HepG2 (cell line): ENCODE measurements around the gene IFNK. TPM values are rescaled to one million over a fixed set of nuclear protein-coding genes. Genes with fewer than 3 reads are reported as not detected.

ENCODE experiments used
- BRF2 ChIP-seq: sonication (generic); formaldehyde crosslinking; IDR thresholded peaks from 2 replicates; pipeline ENCODE4 v1.8.1; 2022; ENCODE audit warnings: mild to moderate bottlenecking, missing genetic modification reagents
- CEBPG ChIP-seq: IDR thresholded peaks from 2 replicates; pipeline ENCODE4 v1.6.1; 2016
- CREM ChIP-seq, 2 experiments: sonication (generic) in 1 of 2; formaldehyde crosslinking in 1 of 2; IDR thresholded peaks; 2 replicates each; pipeline versions ENCODE4 v1.4.0 to v1.6.1; 2016 to 2020; ENCODE audit warnings: antibody characterized with exemption in 1 of 2, mild to moderate bottlenecking in 1 of 2, missing genetic modification reagents in 1 of 2
- CSRNP1 ChIP-seq: sonication (generic); formaldehyde crosslinking; IDR thresholded peaks from 2 replicates; pipeline ENCODE4 v1.8.1; 2023; ENCODE audit warnings: mild to moderate bottlenecking, missing genetic modification reagents
- HNF4G ChIP-seq, 2 experiments: sonication (generic) in 1 of 2; formaldehyde crosslinking in 1 of 2; IDR thresholded peaks; 2 replicates each; pipeline versions ENCODE4 v1.4.0 to v1.6.1; 2011 to 2020; ENCODE audit warnings: borderline replicate concordance in 2 of 2, low read depth in 2 of 2, mild to moderate bottlenecking in 2 of 2, low read length in 1 of 2, missing genetic modification reagents in 1 of 2, moderate library complexity in 1 of 2
- JUNB ChIP-seq: sonication (generic); formaldehyde crosslinking; IDR thresholded peaks from 2 replicates; pipeline ENCODE4 v1.8.0; 2022; ENCODE audit warnings: missing genetic modification reagents, mild to moderate bottlenecking, borderline replicate concordance
- KDM5A ChIP-seq: fragments of 200-600 bp; sonication (generic); IDR thresholded peaks from 2 replicates; pipeline ENCODE4 v1.7.0; 2018; ENCODE audit warnings: antibody characterized with exemption, mild to moderate bottlenecking, low read length, borderline replicate concordance
- LBX2 ChIP-seq: sonication (generic); formaldehyde crosslinking; IDR thresholded peaks from 2 replicates; pipeline ENCODE4 v1.5.0; 2020; ENCODE audit warnings: missing genetic modification reagents, mild to moderate bottlenecking, borderline replicate concordance
- MTERF4 ChIP-seq: sonication (generic); formaldehyde crosslinking; IDR thresholded peaks from 2 replicates; pipeline ENCODE4 v1.8.0; 2023; ENCODE audit warnings: mild to moderate bottlenecking, missing genetic modification reagents
- PAXIP1 ChIP-seq: sonication (generic); formaldehyde crosslinking; conservative IDR thresholded peaks from 2 replicates; pipeline ENCODE4 v1.4.0; 2020; ENCODE audit warnings: mild to moderate bottlenecking, missing genetic modification reagents, moderate library complexity
- RAD21 ChIP-seq: fragments of 450-650 bp; formaldehyde crosslinking; IDR thresholded peaks from 2 replicates; pipeline ENCODE4 v1.5.0; 2020; ENCODE audit warnings: mild to moderate bottlenecking
- ZFP1 ChIP-seq: IDR thresholded peaks from 2 replicates; pipeline ENCODE4 v1.6.1; 2016
- ZNF343 ChIP-seq: sonication (generic); formaldehyde crosslinking; IDR thresholded peaks from 2 replicates; pipeline ENCODE4 v1.4.0; 2020; ENCODE audit warnings: mild to moderate bottlenecking, missing genetic modification reagents
- ZNF646 ChIP-seq: sonication (generic); formaldehyde crosslinking; IDR thresholded peaks from 2 replicates; pipeline ENCODE4 v1.9.0; 2021; ENCODE audit warnings: mild to moderate bottlenecking, missing genetic modification reagents
- polyA plus RNA-seq, 8 experiments: library from polyadenylated mRNA; depleted of rRNA in 3 of 8; stranded (reverse) in 7 of 8; unstranded in 1 of 8; fragments of >200 nt; fragmentation: Illumina TruSeq in 4 of 8; extraction: Trizol in 4 of 8; gene quantifications; 2 replicates each; pipeline versions ENCODE4 v1.2.1 to v1.2.3, GENCODE V29; 2011 to 2016; ENCODE audit warnings: low read depth in 4 of 8, missing spikeins in 1 of 8, mixed read lengths in 1 of 8; ENCODE audit not compliant: insufficient read depth in 1 of 8
- total RNA-seq, 5 experiments: library from RNA; depleted of rRNA; stranded (reverse); fragments of >200 nt; fragmentation: Illumina TruSeq; extraction: Trizol; gene quantifications; 2 replicates each; pipeline ENCODE4 v1.2.3, GENCODE V29; 2016; ENCODE audit warnings: low read depth in 1 of 5

IFNK gene
- total and polyA plus RNA-seq, 2 of the 13 experiments (the other 11 are each of a cell fraction or from before 2014, with no cell fraction given): not detected

- TF ChIP-seq ZNF646 (CRISPR knock-in tag): no peak
- TF ChIP-seq JUNB (CRISPR knock-in tag): peak; percentile 66; the same call in 1 of the 2 replicates
- no peak for TF ChIP-seq KDM5A
- no peak for TF ChIP-seq ZNF343 (CRISPR knock-in tag)
- TF ChIP-seq HNF4G (IDR thresholded peaks at IDR 0.05; ENCODE audit: borderline replicate concordance, low read depth, low read length): no peak
- TF ChIP-seq HNF4G (CRISPR knock-in tag; IDR thresholded peaks at IDR 0.05; ENCODE audit: borderline replicate concordance, low read depth): no peak
- no peak for TF ChIP-seq MTERF4 (CRISPR knock-in tag)
- TF ChIP-seq CREM (IDR thresholded peaks at IDR 0.05): 0 out of 2 replicates have a peak, but pooled peaks have one; percentile 27
- no peak for TF ChIP-seq CREM (CRISPR knock-in tag; IDR thresholded peaks at IDR 0.05)
- TF ChIP-seq ZFP1: no peak
- TF ChIP-seq PAXIP1 (CRISPR knock-in tag): no peak
- TF ChIP-seq RAD21: no peak
- no peak for TF ChIP-seq LBX2 (CRISPR knock-in tag)
- no peak for TF ChIP-seq BRF2
- TF ChIP-seq CSRNP1: no peak
- 0 out of 2 replicates have a peak, but pooled peaks have one; percentile 19 for TF ChIP-seq CEBPG (CRISPR knock-in tag)
Measured at GRCh38 chr9:27569406-27569805, 45.3 kb downstream of the IFNK start (continued).
